ENCODE measurements around the gene ADA.

Gene ADA

DNA sequence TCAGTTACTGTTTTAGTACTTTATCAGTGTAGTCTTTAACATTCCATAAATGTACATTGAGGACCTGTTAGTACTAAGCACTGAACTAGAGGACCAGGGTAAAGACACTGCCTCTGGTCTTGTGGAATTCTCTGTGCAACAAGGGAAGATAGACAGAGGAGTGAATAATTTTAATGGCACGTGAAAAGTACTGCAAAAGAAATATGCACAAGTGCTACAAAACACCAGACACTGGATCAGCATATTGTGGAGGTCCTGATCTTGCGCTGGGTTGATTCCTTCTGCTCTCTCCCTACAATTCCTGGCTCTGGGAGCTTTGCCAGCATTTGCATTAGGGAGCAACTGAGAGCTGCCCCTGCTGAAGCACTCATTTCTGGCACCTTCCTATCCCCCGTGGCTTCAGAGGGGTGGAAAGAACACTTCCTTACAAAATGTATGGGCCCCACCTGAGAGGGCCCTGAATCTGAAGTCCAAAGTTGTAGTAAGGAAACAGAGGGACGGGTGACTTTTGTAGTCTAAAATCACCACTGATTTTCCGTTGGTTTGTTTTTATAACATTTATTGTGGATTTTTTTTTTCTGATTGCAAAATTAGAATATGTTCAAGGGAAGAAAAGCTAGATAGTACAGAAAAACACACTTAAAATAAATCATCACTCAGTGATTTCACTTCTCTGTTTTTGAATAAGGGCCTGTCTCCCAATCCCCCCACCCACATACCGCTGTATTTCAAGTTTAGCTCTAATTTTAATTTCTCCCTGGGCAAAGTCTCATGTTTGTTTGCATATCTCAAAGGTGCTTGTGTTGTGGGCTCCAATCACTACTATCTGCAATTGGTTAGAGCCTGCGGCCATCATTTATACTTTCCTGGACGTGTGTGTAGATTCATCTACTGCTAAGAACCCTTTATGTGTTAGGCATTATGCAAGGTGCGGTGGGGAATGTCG lies 64.2 kb downstream of the ADA start:
- H3K4me2 ChIP-seq (ENCODE audit: low read length), result peak overlapping the region; percentile 83

GRCh38 chr20:44586289-44586911 lies 65.1 kb downstream of the ADA start:
- TF ChIP-seq, protein P1, sequence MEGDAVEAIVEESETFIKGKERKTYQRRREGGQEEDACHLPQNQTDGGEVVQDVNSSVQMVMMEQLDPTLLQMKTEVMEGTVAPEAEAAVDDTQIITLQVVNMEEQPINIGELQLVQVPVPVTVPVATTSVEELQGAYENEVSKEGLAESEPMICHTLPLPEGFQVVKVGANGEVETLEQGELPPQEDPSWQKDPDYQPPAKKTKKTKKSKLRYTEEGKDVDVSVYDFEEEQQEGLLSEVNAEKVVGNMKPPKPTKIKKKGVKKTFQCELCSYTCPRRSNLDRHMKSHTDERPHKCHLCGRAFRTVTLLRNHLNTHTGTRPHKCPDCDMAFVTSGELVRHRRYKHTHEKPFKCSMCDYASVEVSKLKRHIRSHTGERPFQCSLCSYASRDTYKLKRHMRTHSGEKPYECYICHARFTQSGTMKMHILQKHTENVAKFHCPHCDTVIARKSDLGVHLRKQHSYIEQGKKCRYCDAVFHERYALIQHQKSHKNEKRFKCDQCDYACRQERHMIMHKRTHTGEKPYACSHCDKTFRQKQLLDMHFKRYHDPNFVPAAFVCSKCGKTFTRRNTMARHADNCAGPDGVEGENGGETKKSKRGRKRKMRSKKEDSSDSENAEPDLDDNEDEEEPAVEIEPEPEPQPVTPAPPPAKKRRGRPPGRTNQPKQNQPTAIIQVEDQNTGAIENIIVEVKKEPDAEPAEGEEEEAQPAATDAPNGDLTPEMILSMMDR (IDR thresholded peaks at IDR 0.05; ENCODE audit: low read depth, low read length, poor library complexity, severe bottlenecking), result no peak
- no peak for TF ChIP-seq EZH2phosphoT487 (IDR thresholded peaks at IDR 0.05; ENCODE audit: borderline replicate concordance, low read length)
- Histone ChIP-seq H3K4me3 (ENCODE audit: low read length) (peak overlapping the region; percentile 81), H3K27ac (ENCODE audit: low read depth, low read length) (peak overlapping the region; percentile 95), H3K79me2 (ENCODE audit: control insufficient read depth, low read length) (peaks cover 80% of the 10 kb centered on the region), H3K9me3 (ENCODE audit: control insufficient read depth, insufficient read depth, low read length) (no peaks in the 10 kb centered on the region), H3K4me2 (ENCODE audit: low read length) (peak overlapping the region; percentile 83), H3K27me3 (ENCODE audit: control insufficient read depth, low read length) (no peaks in the 10 kb centered on the region), H4K20me1 (ENCODE audit: control insufficient read depth, insufficient read depth, low read depth, low read length) (no peaks in the 10 kb centered on the region), H3K9me2 (replicated peaks; ENCODE audit: control insufficient read depth, low read length) (no peaks in the 10 kb centered on the region), H3F3A (ENCODE audit: control insufficient read depth, insufficient read depth) (peaks cover 43% of the 10 kb centered on the region), H3K36me3 (ENCODE audit: control insufficient read depth, low read length) (peaks cover 55% of the 10 kb centered on the region), H3K4me1 (ENCODE audit: control insufficient read depth, low read length) (peaks cover 100% of the 10 kb centered on the region)

More for the DNA sequence above, 64.2 kb downstream of the ADA start:
- H3K27ac ChIP-seq (ENCODE audit: low read depth, low read length), result peak overlapping the region; percentile 95
- H4K20me1 ChIP-seq (ENCODE audit: control insufficient read depth, insufficient read depth, low read depth, low read length), result no peaks in the 10 kb centered on the region
- no peak for TF ChIP-seq EZH2phosphoT487 (IDR thresholded peaks at IDR 0.05; ENCODE audit: borderline replicate concordance, low read length)
- TF ChIP-seq, protein P1 (IDR thresholded peaks at IDR 0.05; ENCODE audit: low read depth, low read length, poor library complexity, severe bottlenecking), result no peak
- no peaks in the 10 kb centered on the region for H3K9me3 ChIP-seq (ENCODE audit: control insufficient read depth, insufficient read depth, low read length)
- H3K4me3 ChIP-seq (ENCODE audit: low read length), result peak overlapping the region; percentile 81
- peaks cover 99% of the 10 kb centered on the region for H3K4me1 ChIP-seq (ENCODE audit: control insufficient read depth, low read length)
- peaks cover 63% of the 10 kb centered on the region for H3K36me3 ChIP-seq (ENCODE audit: control insufficient read depth, low read length)
- H3K79me2 ChIP-seq (ENCODE audit: control insufficient read depth, low read length), result peaks cover 75% of the 10 kb centered on the region
- peaks cover 40% of the 10 kb centered on the region for H3F3A ChIP-seq (ENCODE audit: control insufficient read depth, insufficient read depth)
- no peaks in the 10 kb centered on the region for H3K9me2 ChIP-seq (replicated peaks; ENCODE audit: control insufficient read depth, low read length)
- no peaks in the 10 kb centered on the region for H3K27me3 ChIP-seq (ENCODE audit: control insufficient read depth, low read length)

- H3K36me3 ChIP-seq (ENCODE audit: control insufficient read depth, low read length), result peaks cover 46% of the 10 kb centered on the region
- H3K79me2 ChIP-seq (ENCODE audit: control insufficient read depth, low read length), result peaks cover 72% of the 10 kb centered on the region
- H4K20me1 ChIP-seq (ENCODE audit: control insufficient read depth, insufficient read depth, low read depth, low read length), result no peaks in the 10 kb centered on the region
- peak overlapping the region; percentile 95 for H3K27ac ChIP-seq (ENCODE audit: low read depth, low read length)
- H3K27me3 ChIP-seq (ENCODE audit: control insufficient read depth, low read length), result no peaks in the 10 kb centered on the region
- peaks cover 44% of the 10 kb centered on the region for H3F3A ChIP-seq (ENCODE audit: control insufficient read depth, insufficient read depth)
- H3K9me3 ChIP-seq (ENCODE audit: control insufficient read depth, insufficient read depth, low read length), result no peaks in the 10 kb centered on the region
- no peaks in the 10 kb centered on the region for H3K9me2 ChIP-seq (replicated peaks; ENCODE audit: control insufficient read depth, low read length)
- H3K4me2 ChIP-seq (ENCODE audit: low read length), result peak overlapping the region; percentile 83
- peak overlapping the region; percentile 81 for H3K4me3 ChIP-seq (ENCODE audit: low read length)
- TF ChIP-seq, protein P1 (IDR thresholded peaks at IDR 0.05; ENCODE audit: low read depth, low read length, poor library complexity, severe bottlenecking), result no peak
- TF ChIP-seq EZH2phosphoT487 (IDR thresholded peaks at IDR 0.05; ENCODE audit: borderline replicate concordance, low read length), result no peak
- H3K4me1 ChIP-seq (ENCODE audit: control insufficient read depth, low read length), result peaks cover 100% of the 10 kb centered on the region
Measured at GRCh38 chr20:44585057-44585963, 66.2 kb downstream of the ADA start.

Data from DOHH2 (cell line).